NCI-H187 (cell line): Measurements from ENCODE around the gene TTC1.

Experiments used
- DNase-seq, 2 experiments: peaks; one replicate each; lab custom pipeline; 2025; lab: John Stamatoyannopoulos, UW

TTC1 gene

DNA sequence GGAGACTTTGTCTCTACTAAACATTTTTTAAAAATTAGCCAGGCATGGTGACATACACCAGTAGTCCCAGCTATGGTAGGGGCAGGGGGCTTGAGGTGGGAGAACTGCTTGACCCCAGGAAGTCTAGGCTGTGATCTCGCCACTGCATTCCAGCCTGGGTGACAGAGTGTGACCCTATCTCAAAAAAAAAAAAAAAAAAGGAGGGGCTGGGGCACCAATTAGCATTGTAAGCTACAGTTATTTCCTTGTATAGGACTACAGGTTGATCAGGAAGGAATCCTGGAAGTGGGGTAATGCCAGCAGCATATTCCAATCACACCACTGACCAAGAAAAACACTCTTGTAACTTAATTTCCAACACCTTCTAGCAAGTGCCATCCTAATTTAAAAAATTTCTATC lies 78.3 kb downstream of the TTC1 start:
- DNase-seq: no peak

GRCh38 chr5:160088805-160089204 lies 79.9 kb downstream of the TTC1 start:
- DNase-seq: no peak

GRCh38 chr5:160089531-160089930 lies 80.6 kb downstream of the TTC1 start:
- DNase-seq: no peak

DNA sequence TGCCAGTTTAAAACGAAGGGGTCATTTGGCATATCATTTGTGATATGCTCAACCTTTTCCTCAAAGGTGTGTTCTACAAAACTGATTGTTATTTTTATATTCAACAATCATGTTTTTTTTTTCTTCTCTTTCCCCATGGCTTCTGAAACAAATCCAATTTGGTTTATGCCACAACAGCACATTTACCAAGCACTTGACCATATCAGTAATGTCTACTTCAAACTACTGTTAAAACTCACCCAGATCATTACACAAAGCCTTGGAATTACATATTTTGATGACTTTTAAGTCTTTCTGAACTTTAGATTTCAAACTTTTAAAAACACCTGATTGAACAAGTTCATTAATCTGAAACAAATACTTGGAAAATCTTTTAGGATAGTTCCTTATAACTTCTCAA lies 81.1 kb downstream of the TTC1 start:
- DNase-seq: no peak

- no peak for DNase-seq
Observed at GRCh38 chr5:160092514-160092913, 83.6 kb downstream of the TTC1 start.

- DNase-seq: no peak
Observed at GRCh38 chr5:160092960-160093707, 84.2 kb downstream of the TTC1 start.

- no peak for DNase-seq
Observed at GRCh38 chr5:160096178-160096577, 87.2 kb downstream of the TTC1 start.

DNA sequence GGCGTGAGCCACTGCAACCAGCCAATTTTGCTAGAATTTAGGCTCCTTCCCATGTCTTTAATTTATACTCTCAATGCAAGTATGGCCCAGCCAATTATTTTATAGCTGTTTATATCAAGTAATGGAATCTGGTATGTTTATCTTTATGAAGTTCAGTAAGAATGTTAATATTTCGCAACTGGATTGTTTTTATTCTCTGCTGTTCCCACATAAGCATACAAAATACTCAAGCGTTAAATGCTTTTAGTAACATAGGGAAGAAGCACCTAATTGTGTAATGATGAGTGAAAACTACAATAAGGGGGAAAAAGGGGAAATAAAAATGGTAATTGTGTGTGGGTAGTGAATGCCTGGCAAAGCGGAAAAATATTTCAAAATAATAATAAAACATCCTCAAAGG lies 89.1 kb downstream of the TTC1 start:
- DNase-seq: no peak

GRCh38 chr5:160105686-160106360 lies 96.9 kb downstream of the TTC1 start:
- no peak for DNase-seq

DNA sequence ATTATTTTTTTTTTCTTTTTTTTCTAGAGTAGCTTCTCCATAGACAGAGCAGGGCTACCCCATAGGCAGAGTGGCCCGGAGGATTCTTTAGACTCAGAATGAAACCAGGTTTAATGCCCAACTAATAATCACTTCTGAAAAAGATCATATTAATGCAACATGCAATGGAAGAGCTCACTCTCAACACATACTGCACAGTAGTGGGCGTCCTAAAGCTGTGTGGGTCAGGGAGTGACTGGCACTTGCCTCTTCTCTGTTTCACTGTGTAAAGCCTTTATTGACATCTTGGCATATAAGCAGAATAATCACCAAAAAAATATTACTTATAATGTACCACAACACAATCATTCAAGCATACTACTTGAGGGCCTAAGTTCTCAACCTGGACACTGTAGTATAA lies 99.2 kb downstream of the TTC1 start:
- DNase-seq: no peak
